ENCODE measurements around the gene PHLDB2. TPM values are rescaled to one million over a fixed set of nuclear protein-coding genes. Genes with fewer than 3 reads are reported as not detected.

PHLDB2 gene
- total RNA-seq, 1 donor from 2014 or later, result 71.1 TPM

GRCh38 chr3:111874177-111874820 lies 15.2 kb downstream of the PHLDB2 start:
- DNase-seq (ENCODE audit: extremely low read depth, low read depth, low spot score), result no peak

GRCh38 chr3:111881480-111881879 lies 22.4 kb downstream of the PHLDB2 start:
- DNase-seq (ENCODE audit: extremely low read depth, low read depth, low spot score), result no peak

- no peak for DNase-seq (ENCODE audit: extremely low read depth, low read depth, low spot score)
Observed at GRCh38 chr3:111882194-111882593, 23.1 kb downstream of the PHLDB2 start.

GRCh38 chr3:111882799-111883198 lies 23.7 kb downstream of the PHLDB2 start:
- DNase-seq (ENCODE audit: extremely low read depth, low read depth, low spot score), result no peak

- no peak for DNase-seq (ENCODE audit: extremely low read depth, low read depth, low spot score)
Observed at GRCh38 chr3:111884411-111885018, 25.4 kb downstream of the PHLDB2 start.

- DNase-seq (ENCODE audit: extremely low read depth, low read depth, low spot score), result no peak
Observed at GRCh38 chr3:111885578-111885977, 26.5 kb downstream of the PHLDB2 start.

GRCh38 chr3:111890051-111890580 lies 31.1 kb downstream of the PHLDB2 start:
- no peak for DNase-seq (ENCODE audit: extremely low read depth, low read depth, low spot score)

GRCh38 chr3:111892070-111892469 lies 33.0 kb downstream of the PHLDB2 start:
- DNase-seq (ENCODE audit: extremely low read depth, low read depth, low spot score), result no peak

GRCh38 chr3:111895071-111895470 lies 36.0 kb downstream of the PHLDB2 start:
- no peak for DNase-seq (ENCODE audit: extremely low read depth, low read depth, low spot score)

GRCh38 chr3:111899966-111900365 lies 40.9 kb downstream of the PHLDB2 start:
- no peak for DNase-seq (ENCODE audit: extremely low read depth, low read depth, low spot score)

- DNase-seq (ENCODE audit: extremely low read depth, low read depth, low spot score), result no peak
Observed at GRCh38 chr3:111901637-111902036, 42.6 kb downstream of the PHLDB2 start.

GRCh38 chr3:111902534-111902933 lies 43.5 kb downstream of the PHLDB2 start:
- DNase-seq (ENCODE audit: extremely low read depth, low read depth, low spot score), result no peak

GRCh38 chr3:111903067-111903511 lies 44.0 kb downstream of the PHLDB2 start:
- no peak for DNase-seq (ENCODE audit: extremely low read depth, low read depth, low spot score)

GRCh38 chr3:111904376-111905241 lies 45.5 kb downstream of the PHLDB2 start:
- no peak for DNase-seq (ENCODE audit: extremely low read depth, low read depth, low spot score)

- DNase-seq (ENCODE audit: extremely low read depth, low read depth, low spot score), result no peak
Observed at GRCh38 chr3:111906656-111907055, 47.6 kb downstream of the PHLDB2 start.

GRCh38 chr3:111907151-111907550 lies 48.1 kb downstream of the PHLDB2 start:
- no peak for DNase-seq (ENCODE audit: extremely low read depth, low read depth, low spot score)

- DNase-seq (ENCODE audit: extremely low read depth, low read depth, low spot score), result no peak
Observed at GRCh38 chr3:111910806-111911205, 51.7 kb downstream of the PHLDB2 start.

GRCh38 chr3:111911446-111911845 lies 52.4 kb downstream of the PHLDB2 start:
- DNase-seq (ENCODE audit: extremely low read depth, low read depth, low spot score), result no peak

- DNase-seq (ENCODE audit: extremely low read depth, low read depth, low spot score), result no peak
Observed at GRCh38 chr3:111913163-111913763, 54.2 kb downstream of the PHLDB2 start.

GRCh38 chr3:111915905-111916304 lies 56.8 kb downstream of the PHLDB2 start:
- DNase-seq (ENCODE audit: extremely low read depth, low read depth, low spot score), result no peak

GRCh38 chr3:111917300-111917699 lies 58.2 kb downstream of the PHLDB2 start:
- DNase-seq (ENCODE audit: extremely low read depth, low read depth, low spot score), result no peak
